PC-9 (cell line): ENCODE results near the gene CDH20.

Source experiments
- EZH2 ChIP-seq: fragments of 200-600 bp; sonication (generic); IDR thresholded peaks from 2 replicates; pipeline ENCODE4 v1.8.0; 2017; ENCODE audit warnings: antibody characterized with exemption, low read depth
- TF ChIP-seq, protein P1 (sequence below): fragments of 200-600 bp; sonication (generic); conservative IDR thresholded peaks from 2 replicates; pipeline ENCODE4 v1.6.1; 2017; ENCODE audit warnings: mixed run types, antibody characterized with exemption, mild to moderate bottlenecking, moderate library complexity

DNA sequence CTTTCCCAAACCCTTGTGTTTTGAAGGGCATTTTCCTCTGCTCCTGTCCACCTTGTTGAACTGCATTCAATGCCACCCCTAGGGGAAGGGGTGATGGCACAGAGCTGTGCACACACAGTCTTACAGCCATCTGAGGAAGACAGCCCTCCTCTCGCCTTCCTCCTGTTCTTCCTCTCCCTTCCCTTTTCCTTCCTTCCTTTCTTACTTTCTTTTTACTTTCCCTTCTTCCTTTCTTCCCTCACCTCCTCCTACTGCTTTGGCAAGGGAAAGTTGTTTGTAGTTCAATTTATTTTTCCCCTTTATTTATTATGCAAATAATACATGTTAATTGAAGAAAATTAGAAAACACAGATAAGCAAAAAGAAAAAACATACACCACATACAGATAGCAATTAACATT is 99.4 kb downstream of the CDH20 start:
- TF ChIP-seq, protein P1, sequence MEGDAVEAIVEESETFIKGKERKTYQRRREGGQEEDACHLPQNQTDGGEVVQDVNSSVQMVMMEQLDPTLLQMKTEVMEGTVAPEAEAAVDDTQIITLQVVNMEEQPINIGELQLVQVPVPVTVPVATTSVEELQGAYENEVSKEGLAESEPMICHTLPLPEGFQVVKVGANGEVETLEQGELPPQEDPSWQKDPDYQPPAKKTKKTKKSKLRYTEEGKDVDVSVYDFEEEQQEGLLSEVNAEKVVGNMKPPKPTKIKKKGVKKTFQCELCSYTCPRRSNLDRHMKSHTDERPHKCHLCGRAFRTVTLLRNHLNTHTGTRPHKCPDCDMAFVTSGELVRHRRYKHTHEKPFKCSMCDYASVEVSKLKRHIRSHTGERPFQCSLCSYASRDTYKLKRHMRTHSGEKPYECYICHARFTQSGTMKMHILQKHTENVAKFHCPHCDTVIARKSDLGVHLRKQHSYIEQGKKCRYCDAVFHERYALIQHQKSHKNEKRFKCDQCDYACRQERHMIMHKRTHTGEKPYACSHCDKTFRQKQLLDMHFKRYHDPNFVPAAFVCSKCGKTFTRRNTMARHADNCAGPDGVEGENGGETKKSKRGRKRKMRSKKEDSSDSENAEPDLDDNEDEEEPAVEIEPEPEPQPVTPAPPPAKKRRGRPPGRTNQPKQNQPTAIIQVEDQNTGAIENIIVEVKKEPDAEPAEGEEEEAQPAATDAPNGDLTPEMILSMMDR: no peak
- TF ChIP-seq EZH2: no peak
